CD8-positive, alpha-beta memory T cell (primary cell): ENCODE measurements around the gene CTTNBP2. TPM values are rescaled to one million over a fixed set of nuclear protein-coding genes. Genes with fewer than 3 reads are reported as not detected.

Experiments
- CTCF ChIA-PET: fragments of 350-600 bp; sonication (Branson Sonifier 250); formaldehyde crosslinking; loops from one replicate; lab custom pipeline; 2021; ENCODE audit warnings: antibody characterized with exemption; lab: Charles Lee
- POLR2A ChIA-PET: fragments of 350-600 bp; sonication (Branson Sonifier 250); formaldehyde crosslinking; loops from one replicate; lab custom pipeline; 2021; ENCODE audit warnings: antibody characterized with exemption; lab: Charles Lee
- DNase-seq, 5 donors: peaks; one replicate each; pipeline versions ENCODE4 v3.0.0 to v3.0.0-alpha.2; 2020 to 2022; ENCODE audit warnings: mixed read lengths in 1 of 5
- H3K27ac ChIP-seq: one replicate; pipeline ENCODE4 v1.7.0; 2013; ENCODE audit warnings: low read depth, mild to moderate bottlenecking, low read length, moderate library complexity
- H3K27me3 ChIP-seq: 2 replicates; pipeline ENCODE4 v1.7.0; 2013; ENCODE audit warnings: low read length, mild to moderate bottlenecking; ENCODE audit not compliant: insufficient read depth, poor library complexity, severe bottlenecking
- H3K36me3 ChIP-seq: 2 replicates; pipeline ENCODE4 v1.7.0; 2013; ENCODE audit warnings: mild to moderate bottlenecking, low read length, moderate library complexity; ENCODE audit not compliant: insufficient read depth
- H3K4me1 ChIP-seq: 2 replicates; pipeline ENCODE4 v1.7.0; 2013; ENCODE audit warnings: mild to moderate bottlenecking, low read length, moderate library complexity; ENCODE audit not compliant: insufficient read depth
- H3K4me3 ChIP-seq: 2 replicates; pipeline ENCODE4 v1.7.0; 2013; ENCODE audit warnings: mild to moderate bottlenecking, low read length
- H3K9me3 ChIP-seq: 2 replicates; pipeline ENCODE4 v1.7.0; 2013; ENCODE audit warnings: mild to moderate bottlenecking, low read length
- H3K27ac Mint-ChIP-seq, 8 donors: one replicate each; pipeline ENCODE4 v1.8.0; 2020 to 2021; ENCODE audit warnings: mixed read lengths in 8 of 8, mild to moderate bottlenecking in 6 of 8, inconsistent platforms in 3 of 8, moderate library complexity in 3 of 8
- H3K27me3 Mint-ChIP-seq, 2 donors: one replicate each; pipeline ENCODE4 v1.8.0; 2020 to 2021; ENCODE audit warnings: mixed read lengths in 2 of 2, mild to moderate bottlenecking in 1 of 2, moderate library complexity in 1 of 2
- H3K36me3 Mint-ChIP-seq, 3 donors: one replicate each; pipeline ENCODE4 v1.8.0; 2020 to 2021; ENCODE audit warnings: mixed read lengths in 3 of 3, inconsistent platforms in 1 of 3, mild to moderate bottlenecking in 1 of 3
- H3K4me1 Mint-ChIP-seq, 3 donors: one replicate each; pipeline ENCODE4 v1.8.0; 2020 to 2021; ENCODE audit warnings: mixed read lengths in 3 of 3, inconsistent platforms in 1 of 3, mild to moderate bottlenecking in 1 of 3
- H3K4me3 Mint-ChIP-seq, 7 donors: one replicate each; pipeline ENCODE4 v1.8.0; 2020 to 2021; ENCODE audit warnings: mixed read lengths in 7 of 7, mild to moderate bottlenecking in 6 of 7, moderate library complexity in 4 of 7, inconsistent platforms in 2 of 7
- H3K9me3 Mint-ChIP-seq, 5 donors: one replicate each; pipeline ENCODE4 v1.8.0; 2020 to 2022; ENCODE audit warnings: mixed read lengths in 5 of 5, mild to moderate bottlenecking in 3 of 5, moderate library complexity in 2 of 5, inconsistent platforms in 1 of 5
- polyA plus RNA-seq: library from polyadenylated mRNA; unstranded; fragments of 300-500 nt; fragmentation: Illumina TruSeq; gene quantifications from one replicate; pipeline ENCODE4 v1.2.3, GENCODE V29; 2021
- total RNA-seq, 2 experiments: library from RNA; stranded (reverse); gene quantifications; one replicate each; pipeline ENCODE4 v1.2.3, GENCODE V29; 2021

CTTNBP2 gene
- total and polyA plus RNA-seq, 3 experiments from 2014 or later: not detected

DNA sequence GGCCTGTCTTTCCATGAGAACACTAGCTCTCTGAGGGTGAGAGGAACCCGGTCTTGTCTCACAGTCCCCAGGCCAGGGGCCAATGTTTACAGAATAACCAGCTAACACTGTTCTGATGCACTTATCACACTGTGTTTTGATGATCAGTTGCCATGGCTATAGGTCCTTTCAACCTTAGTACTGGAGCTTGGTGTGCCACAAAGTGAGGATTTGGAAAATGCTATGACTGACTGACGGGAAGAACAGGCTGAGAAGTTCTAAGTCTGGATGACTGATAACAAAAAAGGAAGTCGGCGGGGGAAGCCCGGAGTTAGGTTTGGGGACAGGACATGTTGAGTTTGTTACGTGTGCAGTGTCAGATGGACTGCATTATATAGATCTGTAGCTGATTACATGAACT is 141.8 kb downstream of the CTTNBP2 start:
- no peaks in the 10 kb centered on the region for H3K9me3 ChIP-seq
- Mint-ChIP-seq H3K36me3 (no peaks in the 10 kb centered on the region), H3K9me3 (peaks cover 0 to 5% (median 0%) of the 10 kb centered on the region in 5 donors), H3K4me3 (no peak overlapping the region), H3K27ac (no peak overlapping the region), H3K27me3 (peaks cover 3 to 12% of the 10 kb centered on the region in 2 donors), H3K4me1 (no peaks in the 10 kb centered on the region)
- H3K36me3 ChIP-seq: no peaks in the 10 kb centered on the region
- ChIA-PET POLR2A (no interaction called here), CTCF (no interaction called here)
- H3K4me3 ChIP-seq: no peak overlapping the region
- H3K27ac ChIP-seq: no peak overlapping the region
- DNase-seq: no peak
- no peaks in the 10 kb centered on the region for H3K4me1 ChIP-seq
- no peaks in the 10 kb centered on the region for H3K27me3 ChIP-seq

DNA sequence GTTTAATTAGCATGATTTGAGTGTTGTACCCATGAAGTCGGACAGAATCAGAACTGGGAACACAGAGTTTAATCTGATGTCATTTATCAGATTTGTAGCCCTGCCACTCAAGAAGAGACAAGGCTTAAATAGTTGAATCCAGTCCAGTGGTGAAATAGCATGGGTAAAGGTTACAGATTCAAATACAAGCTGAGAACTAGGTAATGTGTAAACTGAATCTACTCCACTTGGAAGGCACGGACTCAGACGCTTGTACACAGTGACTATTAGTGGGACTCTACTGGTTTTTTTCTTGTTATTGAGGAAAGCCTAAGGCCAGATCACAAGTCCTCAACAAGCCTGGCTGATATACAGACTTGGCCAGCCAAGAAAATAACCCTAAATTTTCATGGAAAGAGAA is 142.9 kb downstream of the CTTNBP2 start:
- Histone ChIP-seq H3K4me1 (no peaks in the 10 kb centered on the region), H3K27me3 (no peaks in the 10 kb centered on the region), H3K27ac (no peak overlapping the region), H3K36me3 (no peaks in the 10 kb centered on the region), H3K9me3 (no peaks in the 10 kb centered on the region), H3K4me3 (no peak overlapping the region)
- DNase-seq: no peak
- Mint-ChIP-seq H3K27ac (no peak overlapping the region), H3K27me3 (peaks cover 3 to 12% of the 10 kb centered on the region in 2 donors), H3K36me3 (no peaks in the 10 kb centered on the region), H3K4me3 (no peak overlapping the region), H3K4me1 (no peaks in the 10 kb centered on the region), H3K9me3 (peaks cover 0 to 5% (median 0%) of the 10 kb centered on the region in 5 donors)
- POLR2A ChIA-PET: no interaction called here
- CTCF ChIA-PET: no interaction called here

DNA sequence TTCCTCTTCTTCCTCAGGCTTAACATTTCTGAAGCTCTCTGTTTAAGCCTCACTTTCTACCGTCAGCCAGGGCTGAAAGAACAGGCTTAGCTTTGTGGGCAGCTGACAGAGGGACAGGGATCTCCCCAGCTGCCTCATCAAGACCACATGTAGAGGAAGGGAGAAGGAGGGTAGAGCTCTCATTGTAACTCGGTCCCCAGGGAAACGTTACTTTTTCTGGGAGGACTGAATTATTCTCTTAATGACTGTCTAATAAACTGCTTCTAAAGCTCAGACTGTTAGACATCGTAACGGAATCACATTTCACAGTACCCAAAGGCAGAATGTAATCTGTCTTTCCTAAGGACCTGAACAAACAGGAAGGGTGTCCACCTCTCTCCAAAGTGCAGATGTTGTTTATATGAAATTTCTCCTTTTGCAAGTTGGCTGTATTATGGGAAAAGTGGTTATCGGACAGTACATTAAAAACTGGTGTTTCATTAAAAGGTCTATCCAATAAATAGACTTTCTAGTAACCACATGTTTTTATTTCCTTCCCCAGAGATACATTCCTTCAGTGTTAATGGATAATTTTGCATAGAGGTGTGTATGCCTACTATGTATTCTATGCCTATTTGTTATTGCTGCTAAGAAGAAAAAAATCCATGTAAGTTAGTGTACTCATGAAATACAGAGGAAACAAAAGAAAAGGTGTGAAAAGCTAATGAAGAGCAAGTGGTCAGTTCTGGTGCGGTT is 144.2 kb downstream of the CTTNBP2 start:
- no peaks in the 10 kb centered on the region for H3K4me1 ChIP-seq
- H3K4me3 ChIP-seq: no peak overlapping the region
- Mint-ChIP-seq H3K27ac (no peak overlapping the region), H3K4me3 (no peak overlapping the region), H3K4me1 (no peaks in the 10 kb centered on the region), H3K36me3 (no peaks in the 10 kb centered on the region), H3K27me3 (peaks cover 3 to 12% of the 10 kb centered on the region in 2 donors), H3K9me3 (peaks cover 0 to 2% (median 0%) of the 10 kb centered on the region in 5 donors)
- no peaks in the 10 kb centered on the region for H3K9me3 ChIP-seq
- POLR2A ChIA-PET: no interaction called here
- no peak for DNase-seq
- H3K36me3 ChIP-seq: no peaks in the 10 kb centered on the region
- H3K27me3 ChIP-seq: no peaks in the 10 kb centered on the region
- no peak overlapping the region for H3K27ac ChIP-seq
- CTCF ChIA-PET: no interaction called here

DNA sequence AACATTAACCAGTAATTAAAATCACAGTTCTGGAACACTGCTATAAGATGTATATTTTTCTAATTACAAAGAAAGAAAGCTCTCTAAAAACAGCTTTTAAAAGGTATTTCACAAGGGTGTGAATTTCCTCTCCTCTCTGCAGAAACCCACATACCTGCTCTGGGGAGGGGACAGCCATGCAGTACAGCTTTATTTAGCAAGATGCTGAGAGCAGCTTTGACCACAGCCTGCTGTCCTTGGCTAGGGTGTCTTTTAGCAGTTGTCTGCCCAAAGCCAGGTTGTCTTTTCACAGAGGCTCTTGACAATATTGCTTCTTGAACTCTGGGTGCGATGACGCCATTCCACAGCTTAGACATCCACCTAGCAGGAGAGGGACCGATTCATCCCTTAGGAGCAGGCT is 148.3 kb downstream of the CTTNBP2 start:
- Mint-ChIP-seq H3K27ac (no peak overlapping the region), H3K27me3 (peaks cover 1 to 2% of the 10 kb centered on the region in 2 donors), H3K4me3 (no peak overlapping the region), H3K9me3 (peaks cover 0 to 4% (median 0%) of the 10 kb centered on the region in 5 donors), H3K4me1 (no peaks in the 10 kb centered on the region), H3K36me3 (no peaks in the 10 kb centered on the region)
- ChIA-PET POLR2A (no interaction called here), CTCF (no interaction called here)
- Histone ChIP-seq H3K4me1 (no peaks in the 10 kb centered on the region), H3K27me3 (no peaks in the 10 kb centered on the region), H3K4me3 (no peak overlapping the region), H3K36me3 (no peaks in the 10 kb centered on the region), H3K27ac (no peak overlapping the region), H3K9me3 (no peaks in the 10 kb centered on the region)
- DNase-seq: no peak

DNA sequence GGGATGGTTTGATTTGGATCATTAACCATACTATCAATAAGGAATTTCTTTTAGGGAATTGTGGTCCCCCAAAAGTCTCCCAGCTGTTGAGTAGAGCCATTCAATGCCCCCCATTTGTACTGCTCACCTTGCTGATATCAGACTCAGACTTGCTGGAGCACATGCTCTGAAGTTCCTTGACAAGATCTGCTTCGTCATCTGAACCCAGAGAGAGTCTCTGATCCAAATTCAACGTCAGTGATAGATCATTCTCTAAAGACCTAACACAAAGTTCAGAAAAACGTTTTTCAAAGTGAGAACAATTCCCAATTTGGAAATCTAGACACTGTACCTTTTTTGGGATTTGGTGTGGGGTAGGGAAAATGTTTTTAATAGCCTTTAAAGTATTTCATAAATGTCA is 153.9 kb downstream of the CTTNBP2 start:
- H3K27ac Mint-ChIP-seq: no peak overlapping the region
- no peaks in the 10 kb centered on the region for H3K27me3 Mint-ChIP-seq
- Histone ChIP-seq H3K27me3 (no peaks in the 10 kb centered on the region), H3K4me3 (no peak overlapping the region), H3K4me1 (no peaks in the 10 kb centered on the region), H3K9me3 (no peaks in the 10 kb centered on the region), H3K27ac (no peak overlapping the region), H3K36me3 (no peaks in the 10 kb centered on the region)
- CTCF ChIA-PET: no interaction called here
- no peak for DNase-seq
- POLR2A ChIA-PET: no interaction called here
- H3K4me3 Mint-ChIP-seq: no peak overlapping the region
- peaks cover 0 to 2% (median 0%) of the 10 kb centered on the region in 5 donors for H3K9me3 Mint-ChIP-seq
- H3K36me3 Mint-ChIP-seq: no peaks in the 10 kb centered on the region
- H3K4me1 Mint-ChIP-seq: no peaks in the 10 kb centered on the region

DNA sequence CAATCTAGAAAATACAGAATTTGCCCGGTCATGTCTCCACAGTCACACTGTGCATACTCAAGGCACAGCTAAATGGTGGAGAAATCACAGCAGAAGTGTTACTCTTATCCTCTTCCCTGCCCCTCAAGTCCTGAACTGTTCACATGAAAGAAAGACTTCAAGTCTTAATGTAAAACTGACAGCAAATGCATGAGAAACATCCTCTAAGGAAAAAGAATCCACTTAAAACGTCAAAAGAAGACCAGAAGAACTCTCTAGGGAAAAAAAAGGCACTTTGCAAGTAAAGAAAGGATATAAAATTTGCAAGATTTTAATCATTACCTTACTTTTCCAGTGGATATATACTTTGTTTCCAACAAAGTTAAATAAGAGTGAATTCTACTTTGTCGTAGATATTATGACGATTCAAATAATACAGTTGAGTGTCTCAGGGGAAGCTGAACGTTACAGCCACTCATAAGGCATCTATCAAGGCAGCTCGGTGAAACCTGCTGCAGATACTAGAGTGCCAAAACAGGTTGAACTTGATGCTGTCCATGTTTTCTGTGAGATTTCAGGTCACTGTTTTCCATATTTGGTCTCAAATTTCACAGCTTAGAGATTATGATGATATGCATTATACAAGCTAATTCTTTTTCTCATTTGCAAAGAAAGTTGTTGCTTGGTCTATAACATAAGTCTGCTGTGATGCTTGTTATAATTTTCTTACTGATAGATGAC is 155.0 kb downstream of the CTTNBP2 start:
- no peaks in the 10 kb centered on the region for H3K4me1 Mint-ChIP-seq
- CTCF ChIA-PET: no interaction called here

DNA sequence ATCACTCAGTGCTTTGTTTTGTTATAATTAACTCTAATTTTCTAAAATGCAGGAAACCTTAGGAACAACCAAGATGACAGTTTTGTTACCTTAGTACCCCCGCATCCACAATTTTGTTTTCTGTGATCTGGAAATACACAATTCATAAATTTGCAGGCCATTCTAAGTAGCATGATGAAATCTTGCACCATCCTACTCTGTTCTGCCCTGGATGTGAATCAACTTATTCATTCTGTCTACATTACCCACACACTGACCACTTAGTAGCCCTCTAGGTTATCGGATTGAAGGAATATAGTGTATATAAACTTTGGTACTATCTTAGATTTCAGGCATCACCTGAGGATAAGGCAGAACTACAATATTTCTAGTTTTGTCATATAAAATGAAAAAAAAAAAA is 155.9 kb downstream of the CTTNBP2 start:
- Mint-ChIP-seq H3K27ac (no peak overlapping the region), H3K4me3 (no peak overlapping the region), H3K27me3 (no peaks in the 10 kb centered on the region), H3K4me1 (no peaks in the 10 kb centered on the region), H3K9me3 (peaks cover 0 to 2% (median 0%) of the 10 kb centered on the region in 5 donors), H3K36me3 (no peaks in the 10 kb centered on the region)
- no peak overlapping the region for H3K27ac ChIP-seq
- ChIA-PET POLR2A (no interaction called here), CTCF (no interaction called here)
- no peak for DNase-seq
- H3K27me3 ChIP-seq: no peaks in the 10 kb centered on the region
- H3K4me1 ChIP-seq: no peaks in the 10 kb centered on the region
- H3K9me3 ChIP-seq: no peaks in the 10 kb centered on the region
- H3K4me3 ChIP-seq: no peak overlapping the region
- H3K36me3 ChIP-seq: no peaks in the 10 kb centered on the region

More for the DNA sequence above, 155.0 kb downstream of the CTTNBP2 start:
- H3K4me1 ChIP-seq: no peaks in the 10 kb centered on the region
- no peaks in the 10 kb centered on the region for H3K9me3 ChIP-seq
- no peak overlapping the region for H3K4me3 ChIP-seq
- no peak overlapping the region for H3K27ac ChIP-seq
- POLR2A ChIA-PET: no interaction called here
- Mint-ChIP-seq H3K27me3 (no peaks in the 10 kb centered on the region), H3K4me3 (no peak overlapping the region), H3K36me3 (no peaks in the 10 kb centered on the region), H3K9me3 (peaks cover 0 to 2% (median 0%) of the 10 kb centered on the region in 5 donors), H3K27ac (no peak overlapping the region)
- no peak for DNase-seq
- no peaks in the 10 kb centered on the region for H3K36me3 ChIP-seq
- H3K27me3 ChIP-seq: no peaks in the 10 kb centered on the region

- no peak for DNase-seq
- Mint-ChIP-seq H3K4me1 (no peaks in the 10 kb centered on the region), H3K27me3 (no peaks in the 10 kb centered on the region), H3K4me3 (no peak overlapping the region), H3K27ac (no peak overlapping the region), H3K9me3 (peaks cover 0 to 2% (median 0%) of the 10 kb centered on the region in 5 donors), H3K36me3 (no peaks in the 10 kb centered on the region)
- POLR2A ChIA-PET: no interaction called here
- H3K4me1 ChIP-seq: no peaks in the 10 kb centered on the region
- H3K9me3 ChIP-seq: no peaks in the 10 kb centered on the region
- no peaks in the 10 kb centered on the region for H3K27me3 ChIP-seq
- H3K36me3 ChIP-seq: no peaks in the 10 kb centered on the region
- H3K4me3 ChIP-seq: no peak overlapping the region
- CTCF ChIA-PET: no interaction called here
- H3K27ac ChIP-seq: no peak overlapping the region
Observed at GRCh38 chr7:117716707-117717299, 156.4 kb downstream of the CTTNBP2 start.
